ENCODE measurements around the gene SRRT.

- TF ChIP-seq POLR2A (IDR thresholded peaks at IDR 0.05; ENCODE audit: low read depth, low read length) (no peak), CTCF (conservative IDR thresholded peaks at IDR 0.05; ENCODE audit: low read depth, low read length) (no peak), FOS (IDR thresholded peaks at IDR 0.05; ENCODE audit: low read depth, low read length) (no peak), RFX5 (IDR thresholded peaks at IDR 0.05; ENCODE audit: low read depth, low read length) (no peak), MXI1 (IDR thresholded peaks at IDR 0.05; ENCODE audit: borderline replicate concordance, low read depth, low read length) (no peak), USF2 (IDR thresholded peaks at IDR 0.05; ENCODE audit: low read depth, low read length) (no peak), CEBPB (IDR thresholded peaks at IDR 0.05; ENCODE audit: low read depth, low read length) (no peak), ELK1 (IDR thresholded peaks at IDR 0.05; ENCODE audit: borderline replicate concordance, low read depth, low read length) (no peak), RAD21 (IDR thresholded peaks at IDR 0.05; ENCODE audit: low read length) (no peak)
These were observed 21.2 kb downstream of the SRRT start for GRCh38 chr7:100895956-100896731.
